ENCODE measurements around the gene SWT1.
"Not testable (repeated sequence)": the region's sequence is repeated elsewhere in the genome, so short reads cannot be mapped to it uniquely, and the experiment has no call there.

The SWT1 gene

GRCh38 chr1:185245466-185245865, 88.5 kb downstream of the SWT1 start:
- DNase-seq (ENCODE audit: low read depth), result no peak

- DNase-seq (ENCODE audit: low read depth), result no peak
Measured at GRCh38 chr1:185249563-185249962, 92.6 kb downstream of the SWT1 start.

- no peak for DNase-seq (ENCODE audit: low read depth)
Measured at GRCh38 chr1:185250063-185250462, 93.1 kb downstream of the SWT1 start.

GRCh38 chr1:185251928-185252327, 95.0 kb downstream of the SWT1 start:
- DNase-seq (ENCODE audit: low read depth), result not testable (repeated sequence)

GRCh38 chr1:185252404-185252803, 95.4 kb downstream of the SWT1 start:
- not testable (repeated sequence) for DNase-seq (ENCODE audit: low read depth)

- not testable (repeated sequence) for DNase-seq (ENCODE audit: low read depth)
Measured at GRCh38 chr1:185255595-185255994, 98.6 kb downstream of the SWT1 start.

DNA sequence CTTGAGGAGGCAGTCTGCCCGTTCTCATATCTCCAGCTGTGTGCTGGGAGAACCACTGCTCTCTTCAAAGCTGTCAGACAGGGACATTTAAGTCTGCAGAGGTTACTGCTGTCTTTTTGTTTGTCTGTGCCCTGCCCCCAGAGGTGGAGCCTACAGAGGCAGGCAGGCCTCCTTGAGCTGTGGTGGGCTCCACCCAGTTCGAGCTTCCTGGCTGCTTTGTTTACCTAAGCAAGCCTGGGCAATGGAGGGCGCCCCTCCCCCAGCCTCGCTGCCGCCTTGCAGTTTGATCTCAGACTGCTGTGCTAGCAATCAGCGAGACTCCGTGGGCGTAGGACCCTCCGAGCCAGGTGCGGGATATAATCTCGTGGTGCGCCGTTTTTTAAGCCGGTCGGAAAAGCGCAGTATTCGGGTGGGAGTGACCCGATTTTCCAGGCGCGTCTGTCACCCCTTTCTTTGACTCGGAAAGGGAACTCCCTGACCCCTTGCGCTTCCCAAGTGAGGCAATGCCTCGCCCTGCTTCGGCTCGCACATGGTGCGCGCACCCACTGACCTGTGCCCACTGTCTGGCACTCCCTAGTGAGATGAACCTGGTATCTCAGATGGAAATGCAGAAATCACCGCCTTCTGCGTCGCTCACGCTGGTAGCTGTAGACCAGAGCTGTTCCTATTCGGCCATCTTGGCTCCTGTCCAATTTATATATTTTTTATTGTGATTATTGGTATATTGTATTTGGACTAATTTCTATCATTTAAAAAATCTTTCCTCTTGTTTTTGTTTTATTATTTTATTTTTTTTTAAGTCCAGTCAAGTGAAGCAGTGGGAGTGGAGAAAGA, 100.4 kb downstream of the SWT1 start:
- DNase-seq (ENCODE audit: low read depth), result not testable (repeated sequence)

DNA sequence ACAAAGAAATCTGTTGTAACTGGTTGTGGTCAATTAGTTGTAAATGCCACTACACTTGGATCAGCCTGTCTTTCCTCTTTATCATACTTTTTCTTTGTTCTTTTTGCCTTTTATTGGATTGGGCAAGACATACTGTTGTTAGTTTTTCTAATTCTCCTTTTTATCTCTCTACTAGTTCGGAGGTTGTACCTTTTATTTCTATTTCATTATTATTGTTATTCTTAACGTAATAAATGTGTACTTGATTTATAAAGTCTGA, 100.9 kb downstream of the SWT1 start:
- DNase-seq (ENCODE audit: low read depth), result no peak

GRCh38 chr1:185258676-185259075, 101.7 kb downstream of the SWT1 start:
- no peak for DNase-seq (ENCODE audit: low read depth)

- DNase-seq (ENCODE audit: low read depth), result no peak
Measured at GRCh38 chr1:185260611-185261010, 103.6 kb downstream of the SWT1 start.

GRCh38 chr1:185262151-185262550, 105.2 kb downstream of the SWT1 start:
- DNase-seq (ENCODE audit: low read depth), result no peak

GRCh38 chr1:185263292-185263691, 106.3 kb downstream of the SWT1 start:
- DNase-seq (ENCODE audit: low read depth), result no peak

GRCh38 chr1:185263780-185264179, 106.8 kb downstream of the SWT1 start:
- no peak for DNase-seq (ENCODE audit: low read depth)

DNA sequence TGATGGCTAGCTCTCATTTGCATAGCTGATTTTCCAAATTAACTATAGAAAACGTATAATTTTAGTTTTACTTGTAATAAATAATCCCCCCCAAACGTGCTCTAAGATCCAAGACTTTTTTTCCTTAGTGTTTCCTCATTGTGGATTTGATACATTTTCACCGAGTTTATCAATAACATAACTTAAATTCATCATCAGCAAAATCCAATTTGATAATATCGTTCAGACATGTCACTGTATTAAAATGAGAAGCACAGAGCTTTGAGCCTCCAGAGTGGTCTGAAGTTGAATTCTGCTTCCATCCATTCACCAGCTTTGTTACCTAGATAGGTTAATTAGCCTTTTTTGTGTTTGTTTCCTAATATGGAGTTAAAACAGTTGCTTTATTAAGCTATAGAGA, 108.3 kb downstream of the SWT1 start:
- no peak for DNase-seq (ENCODE audit: low read depth)

- no peak for DNase-seq (ENCODE audit: low read depth)
Measured at GRCh38 chr1:185267301-185267700, 110.3 kb downstream of the SWT1 start.

GRCh38 chr1:185267701-185268100, 110.7 kb downstream of the SWT1 start:
- DNase-seq (ENCODE audit: low read depth), result no peak

GRCh38 chr1:185268352-185268751, 111.4 kb downstream of the SWT1 start:
- DNase-seq (ENCODE audit: low read depth), result no peak

DNA sequence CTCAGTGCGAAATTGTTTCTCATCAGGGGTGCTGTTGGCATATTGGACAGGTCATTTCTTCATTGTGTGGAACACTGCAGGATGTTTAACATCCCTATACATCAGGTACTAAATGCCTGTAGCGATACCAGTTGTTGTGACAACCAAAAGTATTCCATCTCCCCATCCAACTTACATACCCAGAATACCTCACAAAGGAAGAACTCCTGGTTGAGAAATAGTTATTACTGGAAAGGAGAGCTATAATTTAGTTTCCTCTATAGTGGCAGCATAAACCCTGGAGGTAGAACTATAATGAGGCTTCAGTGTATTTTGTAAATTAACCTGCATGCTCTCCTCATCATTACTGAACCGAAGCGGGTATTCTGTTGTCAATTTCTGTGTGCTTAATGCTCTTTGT, 115.0 kb downstream of the SWT1 start:
- no peak for DNase-seq (ENCODE audit: low read depth)

DNA sequence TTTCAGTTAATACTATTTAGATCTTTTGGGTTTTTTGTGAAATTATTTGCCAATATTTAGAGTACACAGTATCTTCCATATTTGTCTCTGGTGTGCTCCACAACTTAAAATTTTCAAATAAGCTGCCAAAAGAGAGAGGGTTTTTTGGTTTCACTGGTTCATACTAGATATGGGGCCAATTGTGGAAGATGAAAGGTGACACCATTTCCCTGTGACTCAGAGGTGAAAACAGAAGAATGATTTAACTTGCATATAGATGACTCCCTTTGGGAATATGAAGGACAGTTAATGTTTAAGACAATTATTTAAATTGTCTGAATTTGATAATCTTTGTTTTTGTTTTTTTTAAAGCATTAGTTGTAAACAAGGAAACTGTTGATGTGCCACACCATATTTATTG, 122.6 kb downstream of the SWT1 start:
- DNase-seq (ENCODE audit: low read depth), result no peak

- DNase-seq (ENCODE audit: low read depth), result no peak
Measured at GRCh38 chr1:185280589-185280988, 123.6 kb downstream of the SWT1 start.

GRCh38 chr1:185281245-185281644, 124.3 kb downstream of the SWT1 start:
- no peak for DNase-seq (ENCODE audit: low read depth)

- no peak for DNase-seq (ENCODE audit: low read depth)
Measured at GRCh38 chr1:185284116-185284515, 127.1 kb downstream of the SWT1 start.

GRCh38 chr1:185284533-185285276, 127.7 kb downstream of the SWT1 start:
- no peak for DNase-seq (ENCODE audit: low read depth)

- DNase-seq (ENCODE audit: low read depth), result no peak
Measured at GRCh38 chr1:185287451-185287850, 130.5 kb downstream of the SWT1 start.
